IMR-90 (cell line): ENCODE data around the gene HMX1. TPM values are rescaled to one million over a fixed set of nuclear protein-coding genes. Genes with fewer than 3 reads are reported as not detected.

Experiments used
- ATAC-seq: fragments of 200-7000 bp; cut with Tn5 transposase; 2 replicates; pipeline ENCODE4 v1.9.1; 2020; ENCODE audit warnings: low read depth, mild to moderate bottlenecking, moderate library complexity
- BruUV-seq: library from RNA; stranded (reverse); fragments of 400-500 nt; replicated peaks from 2 replicates; lab custom pipeline; 2021; lab: Mats Ljungman, UMichigan
- CTCF ChIA-PET: fragments of 300-600 bp; formaldehyde crosslinking; extraction: SDS; loops from one replicate; lab custom pipeline; 2021; ENCODE audit warnings: antibody characterized with exemption; lab: Yijun Ruan, JAX
- POLR2A ChIA-PET: fragments of 300-600 bp; sonication (Branson Sonifier 250); formaldehyde crosslinking; loops from one replicate; lab custom pipeline; 2022; ENCODE audit warnings: antibody characterized with exemption; ENCODE audit not compliant: unreplicated experiment; lab: Charles Lee
- DNase-seq: peaks from one replicate; pipeline ENCODE4 v3.0.0; 2013
- H2AFZ ChIP-seq: replicated peaks from 2 replicates; pipeline ENCODE3; 2013; ENCODE audit warnings: low read length, mild to moderate bottlenecking; ENCODE audit not compliant: poor library complexity
- H2AK5ac ChIP-seq: 2 replicates; pipeline ENCODE4 v1.6.1; 2013; ENCODE audit warnings: low read depth, low read length, inconsistent platforms
- H2AK9ac ChIP-seq: replicated peaks from 2 replicates; pipeline ENCODE3; 2013; ENCODE audit warnings: mild to moderate bottlenecking, low read depth, low read length, moderate library complexity; ENCODE audit not compliant: poor library complexity
- H2BK120ac ChIP-seq: 2 replicates; pipeline ENCODE4 v1.6.1; 2013; ENCODE audit warnings: low read depth, low read length, inconsistent platforms
- H2BK15ac ChIP-seq: 3 replicates; pipeline ENCODE4 v1.6.1; 2013; ENCODE audit warnings: low read depth, low read length, inconsistent platforms
- H2BK20ac ChIP-seq: 2 replicates; pipeline ENCODE4 v1.6.1; 2013; ENCODE audit warnings: low read depth, mild to moderate bottlenecking, inconsistent platforms, low read length, moderate library complexity
- H2BK5ac ChIP-seq: 2 replicates; pipeline ENCODE4 v1.6.1; 2013; ENCODE audit warnings: mild to moderate bottlenecking, low read depth, low read length, inconsistent platforms; ENCODE audit not compliant: poor library complexity, severe bottlenecking
- H3K14ac ChIP-seq: replicated peaks from 2 replicates; pipeline ENCODE4 v1.6.1; 2013; ENCODE audit warnings: low read depth, low read length, inconsistent platforms
- H3K18ac ChIP-seq: 2 replicates; pipeline ENCODE4 v1.6.1; 2013; ENCODE audit warnings: low read depth, low read length, control low read depth
- H3K23ac ChIP-seq: 2 replicates; pipeline ENCODE4 v1.6.1; 2013; ENCODE audit warnings: low read depth, low read length, inconsistent platforms
- H3K27ac ChIP-seq: 2 replicates; pipeline ENCODE4 v1.5.1; 2013; ENCODE audit warnings: mild to moderate bottlenecking, control low read depth, low read length; ENCODE audit not compliant: insufficient read depth
- H3K27me3 ChIP-seq: 2 replicates; pipeline ENCODE4 v1.6.1; 2013; ENCODE audit warnings: low read length; ENCODE audit not compliant: control insufficient read depth, insufficient read depth
- H3K36me3 ChIP-seq: 2 replicates; pipeline ENCODE4 v1.6.1; 2013; ENCODE audit warnings: low read length, mixed read lengths; ENCODE audit not compliant: control insufficient read depth, insufficient read depth
- H3K4ac ChIP-seq: 2 replicates; pipeline ENCODE4 v1.6.1; 2013; ENCODE audit warnings: low read depth, low read length, inconsistent platforms
- H3K4me1 ChIP-seq: 2 replicates; pipeline ENCODE4 v1.6.1; 2013; ENCODE audit warnings: low read length, mixed read lengths; ENCODE audit not compliant: control insufficient read depth, insufficient read depth
- H3K4me2 ChIP-seq: 2 replicates; pipeline ENCODE4 v1.6.1; 2013; ENCODE audit warnings: low read depth, mild to moderate bottlenecking, control low read depth, low read length, moderate library complexity
- H3K4me3 ChIP-seq: 2 replicates; pipeline ENCODE4 v1.5.1; 2013; ENCODE audit warnings: low read depth, mild to moderate bottlenecking, control low read depth, low read length, moderate library complexity; ENCODE audit not compliant: insufficient read depth
- H3K56ac ChIP-seq: 2 replicates; pipeline ENCODE4 v1.6.1; 2013; ENCODE audit warnings: low read length, inconsistent platforms; ENCODE audit not compliant: insufficient read depth; ENCODE audit errors: extremely low read depth
- H3K79me1 ChIP-seq, 2 experiments: 2 replicates each; pipeline ENCODE4 v1.6.1; 2013; ENCODE audit warnings: low read length in 2 of 2, inconsistent platforms in 1 of 2, low read depth in 1 of 2
- H3K9ac ChIP-seq: 2 replicates; pipeline ENCODE4 v1.6.1; 2013; ENCODE audit warnings: low read depth, low read length, control low read depth
- H3K9me1 ChIP-seq: 2 replicates; pipeline ENCODE4 v1.6.1; 2013; ENCODE audit warnings: low read length, inconsistent platforms; ENCODE audit not compliant: insufficient read depth
- H3K9me3 ChIP-seq: 2 replicates; pipeline ENCODE4 v1.6.1; 2013; ENCODE audit warnings: low read length; ENCODE audit not compliant: control insufficient read depth, insufficient read depth
- H4K20me1 ChIP-seq: 2 replicates; pipeline ENCODE4 v1.6.1; 2013; ENCODE audit warnings: low read length, inconsistent platforms; ENCODE audit not compliant: insufficient read depth
- H4K5ac ChIP-seq: 2 replicates; pipeline ENCODE4 v1.6.1; 2013; ENCODE audit warnings: mild to moderate bottlenecking, low read depth, low read length, control low read depth
- H4K8ac ChIP-seq, 2 experiments: 2 replicates each; pipeline ENCODE4 v1.6.1; 2013; ENCODE audit warnings: low read depth in 2 of 2, low read length in 2 of 2, control low read depth in 1 of 2, inconsistent platforms in 1 of 2
- H4K91ac ChIP-seq: 2 replicates; pipeline ENCODE4 v1.6.1; 2013; ENCODE audit warnings: low read depth, low read length, inconsistent platforms; ENCODE audit not compliant: insufficient read depth
- SMC3 ChIP-seq: fragments of 150-350 bp; IDR thresholded peaks from 2 replicates; pipeline ENCODE4 v1.6.1; 2016; ENCODE audit warnings: low read depth, mild to moderate bottlenecking, antibody characterized with exemption, low read length, moderate library complexity
- WGBS, 2 experiments: methylation state at CpG; one replicate each; pipeline versions ENCODE4 v1.1.5 to v1.1.7; 2013; ENCODE audit warnings: missing lambda C conversion rate in 2 of 2; ENCODE audit not compliant: insufficient read length in 1 of 2; ENCODE audit errors: extremely low coverage in 2 of 2; 5-methylcytosine and 5-hydroxymethylcytosine counted together
- dilution Hi-C: fragments of 300-500 bp; cut with HindIII; formaldehyde crosslinking; loops from one replicate; pipeline ENCODE4 v1.14.3; 2018; ENCODE audit warnings: low sequenced_read_pairs; ENCODE audit not compliant: unreplicated experiment
- in situ Hi-C: fragments of 300-500 bp; cut with MboI; formaldehyde crosslinking; loops from 3 replicates; pipeline ENCODE4 v1.14.3; 2019; ENCODE audit warnings: low sequenced_read_pairs, inconsistent platforms, mixed read lengths
- intact Hi-C: fragments of 100-400 bp; cut with micrococcal nuclease; formaldehyde crosslinking; loops from 2 replicates; pipeline ENCODE4 v1.10.0; 2022
- polyA plus RNA-seq, 3 experiments: library from polyadenylated mRNA; depleted of rRNA; stranded (reverse); fragments of >200 nt; gene quantifications; 2 replicates each; pipeline ENCODE4 v1.2.3, GENCODE V29; 2012; ENCODE audit warnings: low replicate concordance in 1 of 3
- total RNA-seq: library from RNA; depleted of rRNA; stranded (reverse); fragments of >200 nt; gene quantifications from 2 replicates; pipeline ENCODE4 v1.2.3, GENCODE V29; 2012
- TF ChIP-seq, protein P1 (sequence below): fragments of 150-350 bp; IDR thresholded peaks from 2 replicates; pipeline ENCODE4 v1.6.1; 2017; ENCODE audit warnings: mild to moderate bottlenecking, antibody characterized with exemption, low read length, low read depth

The HMX1 gene
- total and polyA plus RNA-seq, 2 of the 4 experiments (the other 2 are of a cell fraction), result not detected

DNA sequence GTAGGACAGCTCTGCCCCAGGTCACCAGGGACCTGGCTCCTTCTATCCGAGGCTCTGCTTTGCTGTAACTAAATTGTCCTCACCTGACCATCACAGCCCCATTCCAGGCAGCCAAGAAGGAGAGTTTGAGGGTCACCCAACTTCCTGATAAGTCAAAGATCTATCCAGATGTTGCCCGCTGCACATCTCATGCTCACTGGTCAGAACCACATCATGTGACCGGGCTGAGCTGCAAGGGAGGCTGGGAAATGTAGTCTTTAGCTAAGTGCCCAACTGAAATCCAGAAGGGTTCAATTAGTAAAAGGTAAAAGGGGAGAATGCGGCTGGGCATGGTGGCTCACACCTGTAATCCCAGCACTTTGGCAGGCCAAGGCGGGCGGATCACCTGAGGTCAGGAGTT, 18.4 kb downstream of the HMX1 start:
- BruUV-seq, result no TSS peak
- Histone ChIP-seq H3K27ac (no peak overlapping the region), H3K4me3 (no peak overlapping the region), H3K14ac (no peak overlapping the region), H2AK5ac (no peak overlapping the region), H4K5ac (no peak overlapping the region), H3K27me3 (peaks cover 36% of the 10 kb centered on the region), H2BK120ac (no peak overlapping the region), H2BK20ac (no peak overlapping the region), H2BK5ac (no peak overlapping the region), H4K91ac (no peak overlapping the region), H3K9me1 (no peaks in the 10 kb centered on the region), H3K18ac (no peak overlapping the region), H3K4me2 (no peak overlapping the region), H2AK9ac (no peak overlapping the region), H2AFZ (no peak overlapping the region), H3K36me3 (no peaks in the 10 kb centered on the region), H3K56ac (no peak overlapping the region), H3K4me1 (no peaks in the 10 kb centered on the region), H3K9ac (no peak overlapping the region), H4K8ac (no peak overlapping the region), H3K9me3 (no peaks in the 10 kb centered on the region), H3K79me1 (no peaks in the 10 kb centered on the region), H3K23ac (no peak overlapping the region), H2BK15ac (no peak overlapping the region), H4K20me1 (no peaks in the 10 kb centered on the region), H3K4ac (no peak overlapping the region)
- no peak for DNase-seq
- WGBS, 2 experiments, result no CpG with 5 or more reads among the region's 6 CpGs
- ChIA-PET CTCF (no interaction called here), POLR2A (no interaction called here)
- TF ChIP-seq SMC3, result no peak
- TF ChIP-seq, protein P1, sequence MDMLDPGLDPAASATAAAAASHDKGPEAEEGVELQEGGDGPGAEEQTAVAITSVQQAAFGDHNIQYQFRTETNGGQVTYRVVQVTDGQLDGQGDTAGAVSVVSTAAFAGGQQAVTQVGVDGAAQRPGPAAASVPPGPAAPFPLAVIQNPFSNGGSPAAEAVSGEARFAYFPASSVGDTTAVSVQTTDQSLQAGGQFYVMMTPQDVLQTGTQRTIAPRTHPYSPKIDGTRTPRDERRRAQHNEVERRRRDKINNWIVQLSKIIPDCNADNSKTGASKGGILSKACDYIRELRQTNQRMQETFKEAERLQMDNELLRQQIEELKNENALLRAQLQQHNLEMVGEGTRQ, result peak; percentile 31; the same call in 1 of the 2 replicates
- intact Hi-C loops, result no loop called here
- in situ Hi-C loops, result no loop called here
- no peak for ATAC-seq
- dilution Hi-C loops, result no loop called here
